Uterus (tissue), 4 donors: Measurements from ENCODE around the gene GABARAPL2. TPM values are rescaled to one million over a fixed set of nuclear protein-coding genes. Genes with fewer than 3 reads are reported as not detected.

ENCODE experiments used
- DNase-seq, 2 donors: peaks; one replicate each; pipeline ENCODE4 v3.0.0-alpha.2; 2019 to 2020
- H3K27ac ChIP-seq, 2 donors: fragments of 200-600 bp; sonication (generic); 1 replicate in 1 of 2; 2 replicates in 1 of 2; pipeline ENCODE4 v1.5.1; 2016 to 2018
- H3K27me3 ChIP-seq, 2 donors: fragments of 200-600 bp; sonication (generic); one replicate each; pipeline ENCODE4 v1.5.1; 2018 to 2019; ENCODE audit warnings: control low read depth in 1 of 2
- H3K36me3 ChIP-seq, 2 donors: fragments of 200-600 bp; sonication (generic); one replicate each; pipeline ENCODE4 v1.5.1; 2019; ENCODE audit warnings: control low read depth in 1 of 2
- H3K4me1 ChIP-seq, 2 donors: fragments of 200-600 bp; sonication (generic); one replicate each; pipeline ENCODE4 v1.5.1; 2018 to 2019; ENCODE audit warnings: control low read depth in 1 of 2
- H3K4me3 ChIP-seq, 2 donors: fragments of 200-600 bp; sonication (generic); 1 replicate in 1 of 2; 2 replicates in 1 of 2; pipeline ENCODE4 v1.5.1; 2018 to 2019; ENCODE audit warnings: mild to moderate bottlenecking in 1 of 2
- H3K9me3 ChIP-seq, 2 donors: fragments of 200-600 bp; sonication (generic); one replicate each; pipeline ENCODE4 v1.5.1; 2019; ENCODE audit warnings: control low read depth in 1 of 2
- CTCF ChIP-seq, 4 experiments: fragments of 200-600 bp in 2 of 4; fragments of 450-650 bp in 2 of 4; sonication (generic) in 2 of 4; IDR thresholded peaks; one replicate each; pipeline ENCODE4 v1.5.1; 2016 to 2019; ENCODE audit warnings: antibody characterized with exemption in 4 of 4, mild to moderate bottlenecking in 2 of 4, moderate library complexity in 1 of 4
- POLR2A ChIP-seq, 2 donors: fragments of 450-650 bp; IDR thresholded peaks; one replicate each; pipeline ENCODE4 v1.6.1; 2016; ENCODE audit warnings: antibody characterized with exemption in 2 of 2, mild to moderate bottlenecking in 1 of 2, moderate library complexity in 1 of 2
- intact Hi-C: fragments of 100-400 bp; cut with DNase I; formaldehyde crosslinking; loops from one replicate; pipeline ENCODE4 v1.15.1; 2023; ENCODE audit warnings: low total_unique reads
- total RNA-seq, 4 donors: library from RNA; depleted of rRNA in 3 of 4; stranded (reverse); fragments of >200 nt in 3 of 4; gene quantifications; one replicate each; pipeline versions ENCODE4 v1.1.0 to v1.2.4, GENCODE V29; 2014 to 2023
- donor health status: DM: yes; HTN: yes; CAD: no.

The GABARAPL2 gene
- total RNA-seq, 4 donors from 2014 or later, result 19.0 to 95.9 (median 79.5) TPM

GRCh38 chr16:75593308-75593707, 27.1 kb downstream of the GABARAPL2 start:
- no peak overlapping the region for H3K27ac ChIP-seq

GRCh38 chr16:75593825-75594820, 27.9 kb downstream of the GABARAPL2 start:
- no peak for DNase-seq
- intact Hi-C loops, result no loop called here
- Histone ChIP-seq H3K27me3 (no peaks in the 10 kb centered on the region), H3K36me3 (no peaks in the 10 kb centered on the region), H3K4me3 (no peak overlapping the region), H3K27ac (no peak overlapping the region), H3K4me1 (peaks cover 0 to 3% of the 10 kb centered on the region in 2 donors), H3K9me3 (no peaks in the 10 kb centered on the region)
- TF ChIP-seq POLR2A (IDR thresholded peaks at IDR 0.05) (no peak), CTCF (IDR thresholded peaks at IDR 0.05) (no peak)

More at GRCh38 chr16:75593308-75593707, 27.1 kb downstream of the GABARAPL2 start:
- intact Hi-C loops, result no loop called here
- DNase-seq, result no peak
- Histone ChIP-seq H3K27me3 (no peaks in the 10 kb centered on the region), H3K4me1 (peaks cover 0 to 3% of the 10 kb centered on the region in 2 donors), H3K36me3 (no peaks in the 10 kb centered on the region), H3K4me3 (no peak overlapping the region), H3K9me3 (no peaks in the 10 kb centered on the region)
- TF ChIP-seq CTCF (IDR thresholded peaks at IDR 0.05), result no peak
- TF ChIP-seq POLR2A (IDR thresholded peaks at IDR 0.05), result no peak

GRCh38 chr16:75599452-75600277, 33.5 kb downstream of the GABARAPL2 start:
- no peak overlapping the region for H3K27ac ChIP-seq
- H3K36me3 ChIP-seq, result no peaks in the 10 kb centered on the region
- intact Hi-C loops, result no loop called here
- H3K27me3 ChIP-seq, result no peaks in the 10 kb centered on the region
- no peak overlapping the region for H3K4me3 ChIP-seq
- no peaks in the 10 kb centered on the region for H3K9me3 ChIP-seq
- H3K4me1 ChIP-seq, result no peaks in the 10 kb centered on the region
- DNase-seq, result no peak
- no peak for TF ChIP-seq CTCF (IDR thresholded peaks at IDR 0.05)
- no peak for TF ChIP-seq POLR2A (IDR thresholded peaks at IDR 0.05)

GRCh38 chr16:75603241-75603640, 37.1 kb downstream of the GABARAPL2 start:
- Histone ChIP-seq H3K9me3 (no peaks in the 10 kb centered on the region), H3K27ac (no peak overlapping the region), H3K36me3 (no peaks in the 10 kb centered on the region), H3K4me3 (no peak overlapping the region), H3K27me3 (no peaks in the 10 kb centered on the region), H3K4me1 (no peaks in the 10 kb centered on the region)
- TF ChIP-seq POLR2A (IDR thresholded peaks at IDR 0.05) (no peak), CTCF (IDR thresholded peaks at IDR 0.05) (no peak)
- intact Hi-C loops, result no loop called here
- no peak for DNase-seq
